GM12878 (cell line): ENCODE data around the gene GTSF1L. TPM values are rescaled to one million over a fixed set of nuclear protein-coding genes. Genes with fewer than 3 reads are reported as not detected.

Source experiments
- ATAC-seq: fragments of 200-7000 bp; cut with Tn5 transposase; 3 replicates; pipeline ENCODE4 v1.9.1; 2020; ENCODE audit warnings: mild to moderate bottlenecking, moderate library complexity
- BruUV-seq: library from RNA; stranded (reverse); fragments of 400-500 nt; replicated peaks from 2 replicates; lab custom pipeline; 2021; lab: Mats Ljungman, UMichigan
- CTCF ChIA-PET: fragments of 300-600 bp; sonication (Branson Sonifier 250); formaldehyde crosslinking; extraction: SDS; loops from one replicate; lab custom pipeline; 2021; ENCODE audit warnings: inconsistent platforms; lab: Yijun Ruan, JAX
- POLR2A ChIA-PET: fragments of 350-600 bp; formaldehyde crosslinking; extraction: SDS; loops from one replicate; lab custom pipeline; 2021; ENCODE audit warnings: inconsistent platforms; lab: Charles Lee
- RAD21 ChIA-PET: fragments of 300-600 bp; sonication (Branson Sonifier 250); formaldehyde crosslinking; loops from one replicate; lab custom pipeline; 2023; ENCODE audit warnings: antibody characterized with exemption; ENCODE audit not compliant: unreplicated experiment; lab: Charles Lee
- SMC1A ChIA-PET: fragments of 300-600 bp; sonication (Branson Sonifier 250); formaldehyde crosslinking; loops from one replicate; lab custom pipeline; 2023; ENCODE audit not compliant: unreplicated experiment, uncharacterized antibody; lab: Charles Lee
- DNase-seq: peaks from one replicate; pipeline ENCODE4 v3.0.0-alpha.2; 2011; ENCODE audit warnings: low read depth, low spot score
- FAIRE-seq: peaks from 3 replicates; lab custom pipeline; 2011; peaks lifted over from hg19 to GRCh38; lab: Jason Lieb, UNC
- H2AFZ ChIP-seq: 2 replicates; pipeline ENCODE4 v1.6.0; 2011; ENCODE audit warnings: low read depth, low read length, control low read depth; ENCODE audit not compliant: control insufficient read depth
- H3K27ac ChIP-seq: 2 replicates; pipeline ENCODE4 v1.5.1; 2011; ENCODE audit warnings: control low read depth; ENCODE audit not compliant: control insufficient read depth, insufficient read depth
- H3K27me3 ChIP-seq, 2 experiments: replicated peaks in 1 of 2; 2 replicates each; pipeline versions ENCODE4 v1.6.0 to v1.6.1; 2011; ENCODE audit warnings: low read length in 1 of 2; ENCODE audit not compliant: control insufficient read depth in 2 of 2, insufficient read depth in 2 of 2
- H3K36me3 ChIP-seq, 2 experiments: 2 replicates each; pipeline ENCODE4 v1.5.1; 2011; ENCODE audit warnings: low read length in 1 of 2; ENCODE audit not compliant: control insufficient read depth in 2 of 2, insufficient read depth in 2 of 2
- H3K4me1 ChIP-seq: 2 replicates; pipeline ENCODE4 v1.6.1; 2011; ENCODE audit warnings: mild to moderate bottlenecking, low read length, moderate library complexity, mixed read lengths; ENCODE audit not compliant: control insufficient read depth, insufficient read depth
- H3K4me2 ChIP-seq: 2 replicates; pipeline ENCODE4 v1.6.0; 2011; ENCODE audit warnings: control low read depth; ENCODE audit not compliant: control insufficient read depth, insufficient read depth
- H3K4me3 ChIP-seq: fragments of 200-600 bp; sonication (generic); 2 replicates; pipeline ENCODE4 v1.5.1; 2016
- H3K79me2 ChIP-seq: 2 replicates; pipeline ENCODE4 v1.6.0; 2011; ENCODE audit warnings: low read length; ENCODE audit not compliant: control insufficient read depth, insufficient read depth
- H3K9ac ChIP-seq: 2 replicates; pipeline ENCODE4 v1.8.0; 2011; ENCODE audit warnings: low read length, control low read depth, mixed read lengths; ENCODE audit not compliant: control insufficient read depth, insufficient read depth
- H3K9me3 ChIP-seq: replicated peaks from 3 replicates; pipeline ENCODE4 v1.5.1; 2011; ENCODE audit warnings: mild to moderate bottlenecking, low read length; ENCODE audit not compliant: control insufficient read depth, insufficient read depth
- H4K20me1 ChIP-seq: 2 replicates; pipeline ENCODE4 v1.6.0; 2011; ENCODE audit not compliant: control insufficient read depth, insufficient read depth
- BHLHE40 ChIP-seq, 2 experiments: fragments of 450-650 bp in 1 of 2; IDR thresholded peaks; 2 replicates each; pipeline ENCODE4 v1.6.1; 2011 to 2017; ENCODE audit warnings: low read depth in 2 of 2, borderline replicate concordance in 1 of 2, improper control_type of control experiment in 1 of 2, low read length in 1 of 2, mild to moderate bottlenecking in 1 of 2
- EZH2 ChIP-seq: IDR thresholded peaks from 2 replicates; pipeline ENCODE4 v1.6.1; 2012; ENCODE audit warnings: low read depth, mild to moderate bottlenecking, control low read depth, inconsistent platforms, low read length, borderline replicate concordance; ENCODE audit not compliant: control insufficient read depth
- HDAC6 ChIP-seq: fragments of 200-600 bp; sonication (generic); IDR thresholded peaks from one replicate; pipeline ENCODE4 v1.8.0; 2017; ENCODE audit warnings: antibody characterized with exemption; ENCODE audit not compliant: unreplicated experiment
- HDGF ChIP-seq: fragments of 450-650 bp; IDR thresholded peaks from 2 replicates; pipeline ENCODE4 v1.6.1; 2016; ENCODE audit warnings: antibody characterized with exemption
- KAT2A ChIP-seq: conservative IDR thresholded peaks from 2 replicates; pipeline ENCODE4 v1.6.1; 2011; ENCODE audit warnings: low read depth, low read length; ENCODE audit not compliant: control insufficient read depth
- NRF1 ChIP-seq: conservative IDR thresholded peaks from 2 replicates; pipeline ENCODE4 v1.6.1; 2011; ENCODE audit warnings: mild to moderate bottlenecking, low read depth, low read length, improper control_type of control experiment
- RELA ChIP-seq: fragments of 450-650 bp; IDR thresholded peaks from 2 replicates; pipeline ENCODE4 v1.8.0; 2014; ENCODE audit warnings: borderline replicate concordance; ENCODE audit not compliant: partially characterized antibody
- RELB ChIP-seq: fragments of 450-650 bp; IDR thresholded peaks from 2 replicates; pipeline ENCODE4 v1.6.1; 2017; ENCODE audit warnings: low read depth, mild to moderate bottlenecking, moderate library complexity
- SMARCA5 ChIP-seq: fragments of 450-650 bp; IDR thresholded peaks from 2 replicates; pipeline ENCODE4 v1.6.1; 2017; ENCODE audit warnings: mild to moderate bottlenecking
- SREBF2 ChIP-seq: IDR thresholded peaks from 2 replicates; pipeline ENCODE4 v1.6.1; 2012; ENCODE audit warnings: mild to moderate bottlenecking, low read length
- SUPT20H ChIP-seq: IDR thresholded peaks from 2 replicates; pipeline ENCODE4 v1.6.1; 2011; ENCODE audit warnings: low read depth, mild to moderate bottlenecking, low read length, moderate library complexity, borderline replicate concordance; ENCODE audit not compliant: control insufficient read depth
- SUZ12 ChIP-seq: fragments of 200-600 bp; sonication (generic); IDR thresholded peaks from one replicate; pipeline ENCODE4 v1.6.1; 2018; ENCODE audit warnings: antibody characterized with exemption, mild to moderate bottlenecking; ENCODE audit not compliant: unreplicated experiment
- TAF1 ChIP-seq: IDR thresholded peaks from 2 replicates; pipeline ENCODE4 v1.6.1; 2011; ENCODE audit warnings: mild to moderate bottlenecking, low read depth, low read length, borderline replicate concordance
- TBL1XR1 ChIP-seq: IDR thresholded peaks from 2 replicates; pipeline ENCODE4 v1.6.1; 2012; ENCODE audit warnings: low read depth, low read length, improper control_type of control experiment
- WRNIP1 ChIP-seq: IDR thresholded peaks from 2 replicates; pipeline ENCODE4 v1.6.1; 2011; ENCODE audit warnings: low read depth, low read length, improper control_type of control experiment, borderline replicate concordance
- YBX1 ChIP-seq: fragments of 450-650 bp; IDR thresholded peaks from 2 replicates; pipeline ENCODE4 v1.6.1; 2016; ENCODE audit warnings: antibody characterized with exemption
- ZNF274 ChIP-seq: IDR thresholded peaks from one replicate; pipeline ENCODE4 v1.8.0; 2011; ENCODE audit not compliant: insufficient read length, insufficient read depth
- ZSCAN29 ChIP-seq: fragments of 450-650 bp; IDR thresholded peaks from 2 replicates; pipeline ENCODE4 v1.6.1; 2017; ENCODE audit warnings: mild to moderate bottlenecking, moderate library complexity
- WGBS: methylation state at CpG from one replicate; pipeline ENCODE4 v1.1.6; 2016; ENCODE audit warnings: low lambda C conversion rate; ENCODE audit not compliant: insufficient replicate concordance, insufficient coverage; ENCODE audit errors: missing lambda C conversion rate; 5-methylcytosine and 5-hydroxymethylcytosine counted together
- in situ Hi-C: fragments of 300-500 bp; cut with MboI; formaldehyde crosslinking; loops from 9 replicates; pipeline ENCODE4 v1.14.3; 2018; ENCODE audit warnings: mixed read lengths
- intact Hi-C: fragments of 100-400 bp; cut with micrococcal nuclease; formaldehyde crosslinking; loops from one replicate; pipeline ENCODE4 v1.14.2; 2022; ENCODE audit not compliant: unreplicated experiment
- polyA plus RNA-seq, 11 experiments: library from polyadenylated mRNA; depleted of rRNA in 4 of 11; unstranded in 6 of 11; stranded (reverse) in 5 of 11; fragments of >200 nt; fragmentation: Nextera tagmentation in 4 of 11; fragmentation: Illumina TruSeq in 1 of 11; extraction: Ambion mirVana in 4 of 11; extraction: Trizol in 1 of 11; gene quantifications; 1 replicate in 1 of 11; 2 replicates in 10 of 11; pipeline versions ENCODE4 v1.2.1 to v1.2.3, GENCODE V29; 2011 to 2016; ENCODE audit warnings: inconsistent platforms in 2 of 11, missing spikeins in 2 of 11, low read depth in 1 of 11
- total RNA-seq, 4 experiments: library from RNA; depleted of rRNA in 3 of 4; stranded (reverse); fragments of >200 nt in 3 of 4; fragmentation: Illumina TruSeq in 1 of 4; extraction: Trizol in 1 of 4; gene quantifications; 2 replicates each; pipeline versions ENCODE4 v1.2.1 to v1.2.3, GENCODE V29; 2013 to 2021
- TF ChIP-seq, protein P1 (sequence below): fragments of 450-650 bp; IDR thresholded peaks from 2 replicates; pipeline ENCODE4 v1.6.1; 2018; ENCODE audit warnings: mild to moderate bottlenecking, low read depth, moderate library complexity; ENCODE audit not compliant: partially characterized antibody

Gene GTSF1L
- total and polyA plus RNA-seq, 10 of the 15 experiments (the other 5 are each of a cell fraction or from before 2014, with no cell fraction given): 0.56 to 2.4 (median 1.3) TPM

DNA sequence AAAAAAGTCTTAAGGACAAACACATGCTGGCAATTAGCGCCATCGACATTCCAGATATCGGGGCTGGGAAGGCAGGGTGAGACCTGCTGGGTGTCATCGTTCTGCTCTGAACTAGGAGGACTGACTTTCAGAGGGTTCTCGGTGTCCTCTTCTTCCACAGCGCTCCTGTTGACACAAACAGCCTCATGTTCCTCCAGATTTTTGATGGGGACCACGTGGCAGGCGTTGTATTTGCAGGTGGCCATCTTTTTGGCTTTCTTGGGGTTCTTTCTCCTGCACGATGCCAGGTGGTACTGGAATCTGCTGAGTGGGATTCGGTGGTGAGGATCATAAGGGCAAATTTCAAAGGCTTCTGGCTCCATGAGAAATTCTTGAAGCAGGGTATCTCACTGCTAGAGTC lies 469 bp downstream of the GTSF1L start (continued):
- TF ChIP-seq RELB: no peak
- TF ChIP-seq TBL1XR1: no peak

GRCh38 chr20:43725666-43726065 lies 1.1 kb downstream of the GTSF1L start:
- FAIRE-seq: no peak
- no TSS peak for BruUV-seq
- H3K27ac ChIP-seq: no peak overlapping the region
- SMC1A ChIA-PET: interaction anchor here (0.9 to 1.4 kb wide), 7 partner anchors 9 to 364 kb away, joined by 3 to 4 read pairs (median 3); no protein-coding TSS in a partner anchor
- peaks cover 9% of the 10 kb centered on the region; the same call in 1 of the 2 replicates for H3K4me1 ChIP-seq
- POLR2A ChIA-PET: interaction anchor here (1.3 kb wide), 1 partner anchor 8 kb away, joined by 3 read pairs; no protein-coding TSS in a partner anchor
- H2AFZ ChIP-seq: no peak overlapping the region
- H3K36me3 ChIP-seq: no peaks in the 10 kb centered on the region; a peak in 1 of 4 replicates
- H3K27me3 ChIP-seq: no peaks in the 10 kb centered on the region
- CTCF ChIA-PET: interaction anchor here (0.7 to 1.5 kb wide), 3 partner anchors 187 to 816 kb away, joined by 3 to 5 read pairs (median 3); no protein-coding TSS in a partner anchor
- no peaks in the 10 kb centered on the region for H4K20me1 ChIP-seq
- DNase-seq: no peak
- no peak overlapping the region for H3K9ac ChIP-seq
- RAD21 ChIA-PET: interaction anchor here (0.8 to 1.8 kb wide), 2 partner anchors 11 to 22 kb away, joined by 3 to 5 read pairs; no protein-coding TSS in a partner anchor
- no peak for ATAC-seq
- intact Hi-C loops (no loop called here), in situ Hi-C loops (no loop called here)
- 94% methylated on average over 2 of the region's 2 CpGs for WGBS
- no peak overlapping the region for H3K4me3 ChIP-seq
- H3K79me2 ChIP-seq: no peaks in the 10 kb centered on the region
- H3K4me2 ChIP-seq: no peak overlapping the region
- no peaks in the 10 kb centered on the region for H3K9me3 ChIP-seq
- TF ChIP-seq WRNIP1: no peak
- no peak for TF ChIP-seq RELA
- TF ChIP-seq, protein P1, sequence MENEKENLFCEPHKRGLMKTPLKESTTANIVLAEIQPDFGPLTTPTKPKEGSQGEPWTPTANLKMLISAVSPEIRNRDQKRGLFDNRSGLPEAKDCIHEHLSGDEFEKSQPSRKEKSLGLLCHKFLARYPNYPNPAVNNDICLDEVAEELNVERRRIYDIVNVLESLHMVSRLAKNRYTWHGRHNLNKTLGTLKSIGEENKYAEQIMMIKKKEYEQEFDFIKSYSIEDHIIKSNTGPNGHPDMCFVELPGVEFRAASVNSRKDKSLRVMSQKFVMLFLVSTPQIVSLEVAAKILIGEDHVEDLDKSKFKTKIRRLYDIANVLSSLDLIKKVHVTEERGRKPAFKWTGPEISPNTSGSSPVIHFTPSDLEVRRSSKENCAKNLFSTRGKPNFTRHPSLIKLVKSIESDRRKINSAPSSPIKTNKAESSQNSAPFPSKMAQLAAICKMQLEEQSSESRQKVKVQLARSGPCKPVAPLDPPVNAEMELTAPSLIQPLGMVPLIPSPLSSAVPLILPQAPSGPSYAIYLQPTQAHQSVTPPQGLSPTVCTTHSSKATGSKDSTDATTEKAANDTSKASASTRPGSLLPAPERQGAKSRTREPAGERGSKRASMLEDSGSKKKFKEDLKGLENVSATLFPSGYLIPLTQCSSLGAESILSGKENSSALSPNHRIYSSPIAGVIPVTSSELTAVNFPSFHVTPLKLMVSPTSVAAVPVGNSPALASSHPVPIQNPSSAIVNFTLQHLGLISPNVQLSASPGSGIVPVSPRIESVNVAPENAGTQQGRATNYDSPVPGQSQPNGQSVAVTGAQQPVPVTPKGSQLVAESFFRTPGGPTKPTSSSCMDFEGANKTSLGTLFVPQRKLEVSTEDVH: no peak
- TF ChIP-seq SUPT20H: no peak
- TF ChIP-seq EZH2: no peak
- no peak for TF ChIP-seq HDAC6
- no peak for TF ChIP-seq KAT2A
- no peak for TF ChIP-seq NRF1
- no peak for TF ChIP-seq TAF1
- no peak for TF ChIP-seq SREBF2
- no peak for TF ChIP-seq ZSCAN29
- TF ChIP-seq SMARCA5: no peak
- no peak for TF ChIP-seq SUZ12
- no peak for TF ChIP-seq ZNF274
- no peak for TF ChIP-seq YBX1
- no peak for TF ChIP-seq BHLHE40 (IDR thresholded peaks at IDR 0.05; ENCODE audit: borderline replicate concordance in 1 of 2, low read depth in 2 of 2, low read length in 1 of 2)
- no peak for TF ChIP-seq HDGF
